Breast epithelium (tissue), 4 donors: ENCODE data around the gene ELP2. TPM values are rescaled to one million over a fixed set of nuclear protein-coding genes. Genes with fewer than 3 reads are reported as not detected.
A peak's percentile ranks its signal among the peaks of the same experiment; 100 is the strongest.

Source experiments
- DNase-seq, 2 donors: peaks; one replicate each; pipeline ENCODE4 v3.0.0-alpha.2; 2019; ENCODE audit warnings: low spot score in 2 of 2
- H3K27ac ChIP-seq, 2 donors: fragments of 200-600 bp; sonication (generic) in 1 of 2; one replicate each; pipeline ENCODE4 v1.5.1; 2016 to 2019; ENCODE audit warnings: mild to moderate bottlenecking in 1 of 2
- H3K27me3 ChIP-seq, 2 donors: fragments of 200-600 bp; sonication (generic) in 1 of 2; one replicate each; pipeline versions ENCODE4 v1.5.1 to v1.6.0; 2017 to 2019; ENCODE audit warnings: control low read depth in 1 of 2, mild to moderate bottlenecking in 1 of 2
- H3K36me3 ChIP-seq: fragments of 200-600 bp; one replicate; pipeline ENCODE4 v1.5.1; 2019
- H3K4me1 ChIP-seq, 2 donors: fragments of 200-600 bp; sonication (generic); one replicate each; pipeline ENCODE4 v1.5.1; 2016 to 2019; ENCODE audit warnings: control low read depth in 1 of 2
- H3K4me3 ChIP-seq, 3 donors: fragments of 200-600 bp; sonication (generic); 1 replicate in 2 of 3; 2 replicates in 1 of 3; pipeline ENCODE4 v1.5.1; 2016 to 2019; ENCODE audit warnings: mild to moderate bottlenecking in 3 of 3, moderate library complexity in 2 of 3
- H3K9me3 ChIP-seq, 2 donors: fragments of 200-600 bp; sonication (generic) in 1 of 2; one replicate each; pipeline ENCODE4 v1.5.1; 2016 to 2019; ENCODE audit warnings: control low read depth in 1 of 2
- CTCF ChIP-seq, 3 donors: fragments of 450-650 bp; IDR thresholded peaks; one replicate each; pipeline ENCODE4 v1.5.1; 2016 to 2017; ENCODE audit warnings: antibody characterized with exemption in 3 of 3, mild to moderate bottlenecking in 3 of 3, moderate library complexity in 3 of 3
- POLR2A ChIP-seq: fragments of 450-650 bp; IDR thresholded peaks from one replicate; pipeline ENCODE4 v1.6.1; 2016; ENCODE audit warnings: antibody characterized with exemption, mild to moderate bottlenecking, moderate library complexity
- POLR2AphosphoS5 ChIP-seq, 3 donors: sonication (generic); formaldehyde crosslinking; IDR thresholded peaks; one replicate each; pipeline ENCODE4 v1.6.1; 2017; ENCODE audit warnings: antibody characterized with exemption in 3 of 3
- intact Hi-C: fragments of 100-400 bp; cut with DNase I; formaldehyde crosslinking; loops from one replicate; pipeline ENCODE4 v1.15.1; 2023; ENCODE audit warnings: low total_unique reads
- total RNA-seq, 3 donors: library from RNA; depleted of rRNA; stranded (reverse); fragments of >200 nt; gene quantifications; one replicate each; pipeline ENCODE4 v1.1.0, GENCODE V29; 2016

The ELP2 gene
- total RNA-seq, 3 donors from 2014 or later: 66.9 to 165 (median 139) TPM

- DNase-seq: no peak
- Histone ChIP-seq H3K4me1 (no peaks in the 10 kb centered on the region), H3K36me3 (no peaks in the 10 kb centered on the region), H3K27ac (peak overlapping the region; percentile 2 to 40), H3K4me3 (no peak overlapping the region), H3K27me3 (no peaks in the 10 kb centered on the region), H3K9me3 (no peaks in the 10 kb centered on the region)
- TF ChIP-seq POLR2A (no peak), POLR2AphosphoS5 (IDR thresholded peaks at IDR 0.05) (no peak), CTCF (IDR thresholded peaks at IDR 0.05) (no peak)
- intact Hi-C loops: loop anchor here (10.0 kb wide), 1 partner anchor 485 kb away; no protein-coding TSS in a partner anchor
Observed at GRCh38 chr18:36120297-36120696, 9.4 kb upstream of the ELP2 start.

- H3K9me3 ChIP-seq: no peaks in the 10 kb centered on the region
- no peaks in the 10 kb centered on the region for H3K27me3 ChIP-seq
- DNase-seq: no peak
- intact Hi-C loops: loop anchor here (10.0 kb wide), 1 partner anchor 490 kb away; no protein-coding TSS in a partner anchor
- H3K4me3 ChIP-seq: no peak overlapping the region
- no peaks in the 10 kb centered on the region for H3K36me3 ChIP-seq
- no peaks in the 10 kb centered on the region for H3K4me1 ChIP-seq
- H3K27ac ChIP-seq: no peak overlapping the region
- TF ChIP-seq POLR2AphosphoS5 (IDR thresholded peaks at IDR 0.05) (no peak), CTCF (IDR thresholded peaks at IDR 0.05) (no peak), POLR2A (no peak)
Observed at GRCh38 chr18:36124841-36125240, 4.9 kb upstream of the ELP2 start.

- Histone ChIP-seq H3K4me1 (peaks cover 0 to 8% of the 10 kb centered on the region in 2 donors), H3K27ac (no peak overlapping the region), H3K27me3 (no peaks in the 10 kb centered on the region), H3K9me3 (no peaks in the 10 kb centered on the region), H3K4me3 (no peak overlapping the region), H3K36me3 (no peaks in the 10 kb centered on the region)
- TF ChIP-seq CTCF (IDR thresholded peaks at IDR 0.05): no peak
- TF ChIP-seq POLR2A: no peak
- TF ChIP-seq POLR2AphosphoS5 (IDR thresholded peaks at IDR 0.05): no peak
- DNase-seq: no peak
- intact Hi-C loops: loop anchor here (10.0 kb wide), 1 partner anchor 492 kb away; no protein-coding TSS in a partner anchor
Observed at GRCh38 chr18:36126668-36127067, 3.0 kb upstream of the ELP2 start.

GRCh38 chr18:36127836-36128529 is 1.7 kb upstream of the ELP2 start:
- intact Hi-C loops: loop anchor here (10.0 kb wide), 1 partner anchor 493 kb away; no protein-coding TSS in a partner anchor
- Histone ChIP-seq H3K4me3 (peak overlapping the region; percentile 81 to 90 (median 89)), H3K27me3 (no peaks in the 10 kb centered on the region), H3K9me3 (no peaks in the 10 kb centered on the region), H3K36me3 (no peaks in the 10 kb centered on the region), H3K27ac (peak overlapping the region; percentile 28 to 98), H3K4me1 (peaks cover 0 to 9% of the 10 kb centered on the region in 2 donors)
- DNase-seq: no peak
- TF ChIP-seq POLR2AphosphoS5 (IDR thresholded peaks at IDR 0.05) (no peak), CTCF (IDR thresholded peaks at IDR 0.05) (no peak), POLR2A (no peak)

- H3K9me3 ChIP-seq: no peaks in the 10 kb centered on the region
- H3K36me3 ChIP-seq: no peaks in the 10 kb centered on the region
- intact Hi-C loops: loop anchor here (10.0 kb wide), 1 partner anchor 494 kb away; no protein-coding TSS in a partner anchor
- no peak for DNase-seq
- H3K27ac ChIP-seq: peak overlapping the region; percentile 97 to 98
- peak overlapping the region; percentile 81 to 90 (median 89) for H3K4me3 ChIP-seq
- peaks cover 0 to 9% of the 10 kb centered on the region in 2 donors for H3K4me1 ChIP-seq
- no peaks in the 10 kb centered on the region for H3K27me3 ChIP-seq
- no peak for TF ChIP-seq CTCF (IDR thresholded peaks at IDR 0.05)
- no peak for TF ChIP-seq POLR2AphosphoS5 (IDR thresholded peaks at IDR 0.05)
- no peak for TF ChIP-seq POLR2A
Observed at GRCh38 chr18:36128530-36128870, 1.2 kb upstream of the ELP2 start.
